ENCODE results near the gene PTCD2. TPM values are rescaled to one million over a fixed set of nuclear protein-coding genes. Genes with fewer than 3 reads are reported as not detected.

Gene PTCD2
- total and polyA plus RNA-seq, 9 of the 15 experiments (the other 6 are each of a cell fraction or from before 2014, with no cell fraction given), result 11.9 to 28.5 (median 18.6) TPM

GRCh38 chr5:72386639-72387038 lies 66.5 kb downstream of the PTCD2 start:
- Histone ChIP-seq H3K9ac (ENCODE audit: insufficient read depth in 1 of 2, low read depth in 2 of 2, low read length in 2 of 2) (no peak overlapping the region), H3K4me3 (no peak overlapping the region), H3K27me3 (ENCODE audit: control insufficient read depth in 2 of 2, insufficient read depth in 2 of 2, low read length in 2 of 2) (peaks cover 18 to 23% of the 10 kb centered on the region in 2 experiments; a peak in 4 of 5 replicates), H3K36me3 (ENCODE audit: control insufficient read depth, insufficient read depth, low read length) (no peaks in the 10 kb centered on the region), H3K9me1 (ENCODE audit: control insufficient read depth, insufficient read depth, low read length) (no peaks in the 10 kb centered on the region), H3K4me1 (replicated peaks in 1 of 2; ENCODE audit: control insufficient read depth in 2 of 2, insufficient read depth in 2 of 2, low read length in 2 of 2) (no peaks in the 10 kb centered on the region; a peak in 1 of 5 replicates), H3K4me2 (ENCODE audit: insufficient read depth, low read length) (no peak overlapping the region), H4K20me1 (replicated peaks; ENCODE audit: control insufficient read depth, insufficient read depth, low read length) (no peaks in the 10 kb centered on the region; the same call in 1 of the 2 replicates), H3K9me3 (replicated peaks; ENCODE audit: control insufficient read depth, insufficient read depth, low read depth, low read length) (no peaks in the 10 kb centered on the region; the same call in 1 of the 2 replicates), H3K27ac (ENCODE audit: extremely low read depth, low read depth, low read length) (no peak overlapping the region), H2AFZ (ENCODE audit: low read depth, low read length) (no peak overlapping the region), H3K79me2 (ENCODE audit: control insufficient read depth, insufficient read depth, low read length) (no peaks in the 10 kb centered on the region)
- ChIA-PET POLR2A (interaction anchor here (0.8 kb wide), 1 partner anchor 8 kb away, joined by 3 read pairs; no protein-coding TSS in a partner anchor), CTCF (ENCODE audit: low intra/inter-chr PET ratio) (interaction anchor here (0.7 kb wide), 1 partner anchor 376 kb away, joined by 3 read pairs; no protein-coding TSS in a partner anchor)
- intact Hi-C loops (cut with micrococcal nuclease) (no loop called here), in situ Hi-C loops (cut with MboI) (no loop called here)
- TF ChIP-seq ETS2 (tag; IDR thresholded peaks at IDR 0.05; ENCODE audit: borderline replicate concordance, poor library complexity, severe bottlenecking) (no peak), ZNF583 (CRISPR knock-in tag; IDR thresholded peaks at IDR 0.05) (no peak), ZNF277 (CRISPR knock-in tag; IDR thresholded peaks at IDR 0.05; ENCODE audit: borderline replicate concordance) (no peak), THRB (CRISPR knock-in tag; conservative IDR thresholded peaks at IDR 0.05) (no peak), RHOXF2B (CRISPR knock-in tag; conservative IDR thresholded peaks at IDR 0.05) (no peak), GATAD2B (IDR thresholded peaks at IDR 0.05; ENCODE audit: borderline replicate concordance) (no peak), ZNF224 (CRISPR knock-in tag; IDR thresholded peaks at IDR 0.05) (no peak), CHCHD3 (CRISPR knock-in tag; IDR thresholded peaks at IDR 0.05) (no peak), CUX1 (CRISPR knock-in tag; IDR thresholded peaks at IDR 0.05) (no peak), MCM3 (IDR thresholded peaks at IDR 0.05) (no peak), MTF1 (CRISPR knock-in tag; IDR thresholded peaks at IDR 0.05; ENCODE audit: borderline replicate concordance) (no peak), ZNF143 (CRISPR knock-in tag; IDR thresholded peaks at IDR 0.05) (no peak), MAFF (IDR thresholded peaks at IDR 0.05; ENCODE audit: low read length) (no peak), ZNF830 (CRISPR knock-in tag; IDR thresholded peaks at IDR 0.05) (no peak), RB1 (IDR thresholded peaks at IDR 0.05; ENCODE audit: low read depth) (no peak)
- FAIRE-seq, result no peak
- BruUV-seq (replicated peaks), result no TSS peak
- ATAC-seq, result no peak
- no peak for DNase-seq (ENCODE audit: extremely low read depth in 1 of 4, low spot score in 3 of 4)
- WGBS (ENCODE audit: insufficient coverage, low coverage, missing lambda C conversion rate), result 0% methylated on average over 1 of the region's 1 CpG
